Memory B cell (primary cell): ENCODE results near the gene ELMO1.

Experiments used
- ATAC-seq: fragments of 150-1000 bp; cut with Tn5 transposase; 2 replicates; pipeline ENCODE4 v1.10.0; 2021; ENCODE audit warnings: low read depth, mild to moderate bottlenecking, moderate library complexity
- DNase-seq, 2 donors: peaks; one replicate each; pipeline ENCODE4 v3.0.0; 2022; ENCODE audit warnings: low spot score in 2 of 2
- H3K27ac Mint-ChIP-seq: one replicate; pipeline ENCODE4 v1.8.0; 2022; ENCODE audit warnings: mild to moderate bottlenecking, moderate library complexity, mixed read lengths
- H3K27me3 Mint-ChIP-seq: one replicate; pipeline ENCODE4 v1.8.0; 2022; ENCODE audit warnings: mixed read lengths
- H3K36me3 Mint-ChIP-seq: one replicate; pipeline ENCODE4 v1.8.0; 2022; ENCODE audit warnings: mild to moderate bottlenecking, mixed read lengths
- H3K4me1 Mint-ChIP-seq: one replicate; pipeline ENCODE4 v1.8.0; 2022; ENCODE audit warnings: mixed read lengths
- H3K4me3 Mint-ChIP-seq: one replicate; pipeline ENCODE4 v1.8.0; 2022; ENCODE audit warnings: mild to moderate bottlenecking, moderate library complexity, mixed read lengths
- H3K9me3 Mint-ChIP-seq: one replicate; pipeline ENCODE4 v1.8.0; 2022; ENCODE audit warnings: mixed read lengths

ELMO1 gene

DNA sequence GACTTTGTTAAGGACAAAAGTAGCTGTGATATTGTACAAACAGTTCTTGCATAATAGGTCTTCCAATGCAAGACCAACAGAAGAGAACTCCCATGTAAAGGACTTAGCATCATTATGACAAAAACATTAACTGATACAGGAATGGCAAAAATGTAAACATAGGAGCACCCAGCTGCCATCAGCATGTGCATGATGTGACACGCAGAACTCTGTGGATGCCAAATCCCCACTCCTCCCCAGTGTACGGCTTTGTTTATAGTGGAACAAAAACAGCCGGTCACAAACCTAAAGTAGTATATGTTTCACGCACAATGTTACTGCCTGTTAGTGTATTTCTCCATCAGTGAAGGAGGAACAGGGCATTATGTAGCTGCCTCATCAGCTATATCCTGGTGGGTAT lies 408.3 kb downstream of the ELMO1 start:
- H3K36me3 Mint-ChIP-seq, result peaks cover 53% of the 10 kb centered on the region
- DNase-seq (no peak), ATAC-seq (no peak)
- peaks cover 1% of the 10 kb centered on the region for H3K4me1 Mint-ChIP-seq
- no peak overlapping the region for H3K4me3 Mint-ChIP-seq
- H3K9me3 Mint-ChIP-seq, result peaks cover 8% of the 10 kb centered on the region
- H3K27ac Mint-ChIP-seq, result no peak overlapping the region
- H3K27me3 Mint-ChIP-seq, result no peaks in the 10 kb centered on the region

DNA sequence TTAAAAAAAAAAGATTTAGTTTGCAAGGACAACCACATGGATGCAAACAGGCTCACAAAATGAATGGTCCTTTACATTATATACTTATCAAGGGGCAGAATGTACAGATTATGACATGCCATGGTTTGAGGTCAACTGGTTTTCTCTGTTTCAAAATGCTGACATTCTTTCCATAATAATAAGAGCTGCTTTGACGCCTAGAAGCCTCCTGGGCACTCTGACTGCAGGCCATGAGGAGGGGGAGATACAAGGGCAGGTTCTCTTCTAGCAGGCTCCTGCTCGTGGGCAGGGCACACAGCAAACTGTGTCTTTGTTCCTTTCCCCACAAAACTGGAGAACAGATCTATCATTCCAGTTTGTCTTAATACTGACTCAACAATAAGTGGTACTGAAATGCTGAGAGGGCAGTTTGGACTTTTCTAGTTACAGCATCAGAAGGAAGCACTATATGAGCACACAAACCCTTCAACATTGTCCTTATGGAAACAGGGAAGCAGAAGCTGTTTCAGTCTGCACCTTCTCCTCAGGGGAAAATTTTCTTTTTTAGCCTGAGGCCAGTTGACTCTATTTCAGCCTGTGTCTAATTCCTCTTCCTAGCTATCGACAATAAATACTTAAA lies 409.4 kb downstream of the ELMO1 start:
- H3K27me3 Mint-ChIP-seq, result no peaks in the 10 kb centered on the region
- DNase-seq (no peak), ATAC-seq (no peak)
- H3K4me3 Mint-ChIP-seq, result no peak overlapping the region
- no peak overlapping the region for H3K27ac Mint-ChIP-seq
- peaks cover 51% of the 10 kb centered on the region for H3K36me3 Mint-ChIP-seq
- no peaks in the 10 kb centered on the region for H3K4me1 Mint-ChIP-seq
- peaks cover 8% of the 10 kb centered on the region for H3K9me3 Mint-ChIP-seq

DNA sequence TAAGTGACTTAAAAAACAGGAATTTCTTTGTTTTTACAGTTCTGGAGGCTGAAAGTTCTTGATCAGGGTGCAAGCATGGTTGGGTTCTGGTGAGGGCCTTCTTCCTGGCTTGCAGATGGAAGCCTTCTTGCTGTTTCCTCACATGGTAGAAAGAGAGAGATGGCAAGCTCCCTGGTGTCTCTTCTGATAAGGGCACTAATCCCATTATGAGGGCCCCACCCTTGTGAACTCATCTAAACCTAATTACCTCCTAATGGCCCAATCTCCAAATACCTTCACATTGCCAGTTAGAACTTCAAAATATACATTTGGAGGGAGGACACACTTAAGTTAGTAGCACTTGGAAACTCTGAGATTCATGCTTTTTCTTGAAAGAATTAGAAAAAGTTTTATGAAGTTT lies 410.0 kb downstream of the ELMO1 start:
- Mint-ChIP-seq H3K4me3 (no peak overlapping the region), H3K4me1 (no peaks in the 10 kb centered on the region), H3K9me3 (peaks cover 8% of the 10 kb centered on the region), H3K27ac (no peak overlapping the region), H3K36me3 (peaks cover 51% of the 10 kb centered on the region), H3K27me3 (no peaks in the 10 kb centered on the region)
- DNase-seq, result no peak
- no peak for ATAC-seq

DNA sequence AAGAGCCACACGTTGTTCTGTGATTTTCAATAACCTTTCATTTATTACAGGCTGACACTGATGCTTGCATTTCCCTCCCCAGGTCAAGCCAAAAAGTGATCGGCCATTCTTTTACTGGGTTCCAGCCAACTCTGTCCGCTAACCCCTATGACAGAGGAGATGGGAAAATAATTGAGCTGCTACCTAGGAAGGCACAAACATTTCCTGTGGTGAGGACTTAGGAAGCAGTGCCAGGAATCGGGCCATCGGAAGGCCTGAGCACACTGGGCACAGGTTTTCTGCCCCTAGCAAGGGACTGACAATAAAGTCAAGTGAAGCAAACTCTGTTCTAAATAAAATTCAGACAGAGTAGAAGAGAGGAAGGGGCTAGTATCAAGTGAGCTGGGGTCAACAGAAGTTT lies 411.4 kb downstream of the ELMO1 start:
- Mint-ChIP-seq H3K36me3 (peaks cover 49% of the 10 kb centered on the region), H3K27me3 (no peaks in the 10 kb centered on the region), H3K4me1 (no peaks in the 10 kb centered on the region), H3K4me3 (no peak overlapping the region), H3K9me3 (peaks cover 6% of the 10 kb centered on the region), H3K27ac (no peak overlapping the region)
- DNase-seq (no peak), ATAC-seq (no peak)

DNA sequence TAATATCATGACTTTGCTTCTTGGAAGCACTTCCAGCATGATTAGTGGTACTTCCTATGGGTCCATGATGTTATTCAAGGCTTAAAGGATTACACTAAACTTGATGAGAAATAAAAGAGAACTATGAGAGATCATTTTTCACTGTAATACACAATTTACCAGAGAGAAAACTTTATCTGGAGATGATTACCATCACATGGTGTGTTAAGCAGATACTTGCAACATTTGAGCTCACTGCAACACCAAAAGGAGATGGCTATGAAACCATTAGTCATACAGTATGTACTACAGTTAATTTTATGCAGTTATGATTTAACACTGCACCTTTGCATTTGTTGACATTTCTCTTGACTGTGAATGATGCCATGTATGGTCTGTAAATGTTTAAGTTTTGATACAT lies 413.0 kb downstream of the ELMO1 start:
- H3K27ac Mint-ChIP-seq, result no peak overlapping the region
- H3K36me3 Mint-ChIP-seq, result peaks cover 53% of the 10 kb centered on the region
- ATAC-seq (no peak), DNase-seq (no peak)
- H3K4me1 Mint-ChIP-seq, result peaks cover 1% of the 10 kb centered on the region
- H3K9me3 Mint-ChIP-seq, result peaks cover 3% of the 10 kb centered on the region
- no peak overlapping the region for H3K4me3 Mint-ChIP-seq
- no peaks in the 10 kb centered on the region for H3K27me3 Mint-ChIP-seq

DNA sequence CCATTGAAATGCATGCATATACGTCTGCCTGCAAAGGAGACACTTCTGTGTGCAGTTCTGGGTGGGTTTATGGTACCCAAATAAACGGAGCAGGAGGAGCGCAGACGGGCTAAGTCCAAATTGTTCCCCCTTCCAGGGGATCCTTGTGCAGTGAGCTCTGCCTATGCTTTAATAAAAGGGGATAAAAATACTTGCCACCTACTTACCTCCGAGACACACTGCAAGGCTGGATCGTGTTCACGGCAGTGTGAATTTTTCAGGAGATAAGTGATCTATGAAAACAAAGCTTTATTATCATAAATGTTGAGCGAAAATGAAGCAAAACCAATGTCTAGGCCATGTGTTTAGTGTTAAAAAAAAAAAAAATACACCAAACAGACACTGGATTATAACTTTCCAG lies 415.5 kb downstream of the ELMO1 start:
- no peak for ATAC-seq
- Mint-ChIP-seq H3K27ac (no peak overlapping the region), H3K4me1 (peaks cover 2% of the 10 kb centered on the region), H3K36me3 (peaks cover 39% of the 10 kb centered on the region), H3K27me3 (no peaks in the 10 kb centered on the region), H3K4me3 (no peak overlapping the region), H3K9me3 (no peaks in the 10 kb centered on the region)
- DNase-seq, result no peak

DNA sequence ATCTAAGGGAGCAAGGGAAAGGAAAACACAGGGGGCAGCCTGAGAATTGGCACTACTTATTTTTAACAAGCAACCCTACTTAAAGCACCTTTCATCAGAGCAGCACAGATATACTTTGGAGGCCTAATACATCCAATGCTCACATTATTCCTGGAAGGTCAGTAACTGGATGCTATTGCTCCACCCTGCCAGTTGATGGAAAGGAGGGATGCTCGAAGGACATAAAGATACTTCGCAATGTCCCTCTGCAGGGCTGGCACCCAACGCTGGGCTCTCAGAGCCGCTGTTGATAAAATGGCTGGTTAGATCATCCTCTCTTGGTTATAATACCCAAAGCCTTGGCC lies 416.4 kb downstream of the ELMO1 start:
- Mint-ChIP-seq H3K36me3 (peaks cover 35% of the 10 kb centered on the region), H3K4me3 (no peak overlapping the region), H3K4me1 (peaks cover 2% of the 10 kb centered on the region), H3K27ac (no peak overlapping the region), H3K9me3 (no peaks in the 10 kb centered on the region), H3K27me3 (no peaks in the 10 kb centered on the region)
- no peak for ATAC-seq
- no peak for DNase-seq

DNA sequence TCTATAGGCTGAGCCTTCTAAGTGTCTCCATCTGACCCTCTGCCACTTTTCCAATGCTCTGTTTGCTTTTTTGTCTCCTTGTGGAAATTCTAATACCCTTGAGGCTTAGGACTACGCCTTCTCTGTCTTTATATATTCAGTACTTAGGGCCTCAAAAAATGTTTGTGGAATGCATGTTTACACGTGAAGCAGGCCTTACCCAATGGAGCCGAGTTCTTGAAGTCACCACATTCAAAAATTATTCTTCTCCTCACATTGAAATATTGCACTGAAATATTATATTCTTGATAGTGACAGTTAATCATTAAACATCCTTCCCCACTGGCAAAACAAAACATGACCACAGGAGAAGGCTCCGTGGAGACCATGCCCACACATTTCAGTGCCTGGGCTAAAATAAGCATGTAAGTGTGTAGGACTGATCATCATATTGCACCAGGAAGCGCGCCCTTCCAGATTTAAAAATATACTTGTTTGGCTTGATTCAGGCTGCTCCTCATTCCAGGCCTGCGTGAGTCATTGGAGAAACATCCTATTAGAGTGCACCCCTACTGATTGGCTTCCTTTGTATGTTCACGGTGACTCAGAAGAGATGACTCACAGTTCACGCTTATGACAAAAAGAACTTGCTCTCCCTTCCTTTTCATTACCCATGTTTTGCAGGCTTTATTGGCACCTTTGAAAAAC lies 416.9 kb downstream of the ELMO1 start:
- H3K36me3 Mint-ChIP-seq, result peaks cover 39% of the 10 kb centered on the region
- H3K27ac Mint-ChIP-seq, result no peak overlapping the region
- H3K4me1 Mint-ChIP-seq, result peaks cover 2% of the 10 kb centered on the region
- no peak for DNase-seq
- no peaks in the 10 kb centered on the region for H3K27me3 Mint-ChIP-seq
- no peak overlapping the region for H3K4me3 Mint-ChIP-seq
- ATAC-seq, result no peak
- peaks cover 1% of the 10 kb centered on the region for H3K9me3 Mint-ChIP-seq

DNA sequence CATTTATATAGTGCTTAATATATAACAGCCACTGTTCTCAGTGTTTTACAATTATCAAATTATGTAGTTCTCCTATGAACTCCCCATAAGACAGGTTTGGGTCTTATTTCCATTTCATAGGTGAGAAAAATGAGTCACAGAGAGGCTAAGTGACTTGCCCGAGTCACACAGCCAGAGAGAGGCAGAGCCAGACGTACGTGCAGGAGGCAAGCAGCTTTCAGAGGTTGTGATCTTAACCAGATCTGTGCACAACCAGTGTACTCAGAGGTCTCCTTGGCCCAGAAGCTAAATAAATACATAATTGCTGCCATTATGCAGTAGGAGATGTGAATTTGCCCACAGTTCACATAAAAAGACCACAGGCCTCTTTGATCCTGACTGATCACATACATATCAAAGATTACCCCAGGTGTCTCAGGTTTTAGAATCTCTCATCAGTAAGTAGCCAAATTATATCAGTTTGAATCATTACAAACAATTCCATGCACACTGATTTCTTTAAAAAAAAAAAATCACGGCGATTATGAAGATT lies 419.7 kb downstream of the ELMO1 start:
- peaks cover 51% of the 10 kb centered on the region for H3K36me3 Mint-ChIP-seq

DNA sequence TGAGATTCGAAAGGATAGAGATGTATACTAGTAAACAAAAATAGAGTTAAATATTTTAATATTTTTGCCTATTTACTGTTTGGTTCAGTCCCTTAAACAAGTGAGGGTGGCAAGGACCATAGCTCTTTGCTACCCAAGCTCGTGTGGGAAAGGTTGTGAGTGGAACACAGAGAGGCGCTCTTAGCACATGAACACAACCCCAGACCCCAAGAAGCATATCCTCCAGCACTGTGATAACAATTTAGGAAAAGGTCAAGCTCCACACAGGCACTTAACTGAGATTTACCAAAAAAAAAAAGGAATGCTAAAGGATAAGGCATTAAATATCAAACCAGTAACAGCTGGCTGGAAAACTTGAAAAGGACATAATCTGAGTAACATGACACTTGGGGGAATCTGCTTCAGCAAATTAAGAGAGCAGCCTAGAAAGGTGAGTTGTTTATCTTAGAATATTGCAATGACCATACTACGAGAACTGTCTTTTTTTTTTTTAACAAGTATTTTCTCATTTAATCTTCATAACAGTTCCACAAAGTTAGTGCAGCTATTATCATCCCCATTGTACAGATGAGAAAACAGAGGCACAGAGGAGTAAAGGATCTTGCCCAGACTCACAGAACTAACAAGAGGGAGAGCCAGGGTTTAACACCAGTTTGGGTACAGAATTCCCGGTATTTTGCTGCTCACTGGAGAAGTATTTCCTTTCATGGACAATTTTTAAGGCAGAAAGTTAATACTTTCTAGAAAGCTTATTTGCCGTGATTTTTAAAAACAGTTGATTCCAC lies 420.9 kb downstream of the ELMO1 start:
- ATAC-seq, result no peak
- DNase-seq, result no peak
- Mint-ChIP-seq H3K9me3 (peaks cover 1% of the 10 kb centered on the region), H3K27ac (no peak overlapping the region), H3K27me3 (no peaks in the 10 kb centered on the region), H3K36me3 (peaks cover 47% of the 10 kb centered on the region), H3K4me1 (peaks cover 2% of the 10 kb centered on the region), H3K4me3 (no peak overlapping the region)

More for the DNA sequence above, 419.7 kb downstream of the ELMO1 start:
- DNase-seq (no peak), ATAC-seq (no peak)
- H3K4me3 Mint-ChIP-seq, result no peak overlapping the region
- peaks cover 2% of the 10 kb centered on the region for H3K4me1 Mint-ChIP-seq
- H3K27me3 Mint-ChIP-seq, result no peaks in the 10 kb centered on the region
- peaks cover 1% of the 10 kb centered on the region for H3K9me3 Mint-ChIP-seq
- no peak overlapping the region for H3K27ac Mint-ChIP-seq

DNA sequence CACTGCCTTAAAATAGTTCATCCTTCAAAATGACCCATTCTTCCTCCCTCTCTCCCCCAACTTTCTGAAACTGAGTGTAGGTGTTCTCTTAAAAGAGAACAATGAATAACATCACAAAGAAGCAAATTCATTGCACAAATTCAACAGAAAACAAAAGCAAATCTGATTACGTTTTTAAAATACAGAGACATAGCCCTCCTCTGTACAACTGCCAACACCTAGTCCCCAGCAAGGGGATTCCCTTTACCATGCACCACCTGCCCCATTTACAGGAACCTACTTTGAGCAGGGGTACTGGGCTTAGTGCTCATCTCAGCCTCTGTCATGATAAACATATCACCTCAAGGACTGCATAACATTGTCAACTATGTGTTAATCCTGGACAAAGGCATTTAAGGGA lies 421.6 kb downstream of the ELMO1 start:
- no peaks in the 10 kb centered on the region for H3K27me3 Mint-ChIP-seq
- H3K9me3 Mint-ChIP-seq, result peaks cover 1% of the 10 kb centered on the region
- H3K27ac Mint-ChIP-seq, result no peak overlapping the region
- H3K4me3 Mint-ChIP-seq, result no peak overlapping the region
- peaks cover 40% of the 10 kb centered on the region for H3K36me3 Mint-ChIP-seq
- DNase-seq, result no peak
- ATAC-seq, result no peak
- peaks cover 2% of the 10 kb centered on the region for H3K4me1 Mint-ChIP-seq

DNA sequence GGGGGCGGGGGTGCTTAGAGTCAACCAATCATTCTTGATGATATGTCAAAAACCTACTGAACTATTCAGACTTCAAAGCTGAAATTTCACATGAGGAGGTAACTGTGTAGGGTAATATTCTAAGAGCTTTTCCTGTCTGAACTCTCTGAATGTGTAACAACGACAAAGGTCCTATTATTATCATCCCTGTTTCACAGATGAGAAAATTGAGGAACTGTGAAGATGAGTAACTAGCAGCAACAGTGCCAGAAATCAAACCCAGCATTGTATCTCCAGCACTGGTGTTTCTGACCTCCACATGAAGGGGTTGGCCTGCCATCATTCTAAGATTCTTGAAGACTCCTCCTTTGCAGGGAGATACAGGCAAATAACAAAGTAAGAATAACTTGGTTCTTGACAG lies 429.7 kb downstream of the ELMO1 start:
- H3K27ac Mint-ChIP-seq, result peak overlapping the region; percentile 28
- no peak for ATAC-seq
- H3K4me1 Mint-ChIP-seq, result peaks cover 10% of the 10 kb centered on the region
- no peak for DNase-seq
- no peaks in the 10 kb centered on the region for H3K9me3 Mint-ChIP-seq
- H3K4me3 Mint-ChIP-seq, result no peak overlapping the region
- H3K36me3 Mint-ChIP-seq, result peaks cover 28% of the 10 kb centered on the region
- H3K27me3 Mint-ChIP-seq, result no peaks in the 10 kb centered on the region

DNA sequence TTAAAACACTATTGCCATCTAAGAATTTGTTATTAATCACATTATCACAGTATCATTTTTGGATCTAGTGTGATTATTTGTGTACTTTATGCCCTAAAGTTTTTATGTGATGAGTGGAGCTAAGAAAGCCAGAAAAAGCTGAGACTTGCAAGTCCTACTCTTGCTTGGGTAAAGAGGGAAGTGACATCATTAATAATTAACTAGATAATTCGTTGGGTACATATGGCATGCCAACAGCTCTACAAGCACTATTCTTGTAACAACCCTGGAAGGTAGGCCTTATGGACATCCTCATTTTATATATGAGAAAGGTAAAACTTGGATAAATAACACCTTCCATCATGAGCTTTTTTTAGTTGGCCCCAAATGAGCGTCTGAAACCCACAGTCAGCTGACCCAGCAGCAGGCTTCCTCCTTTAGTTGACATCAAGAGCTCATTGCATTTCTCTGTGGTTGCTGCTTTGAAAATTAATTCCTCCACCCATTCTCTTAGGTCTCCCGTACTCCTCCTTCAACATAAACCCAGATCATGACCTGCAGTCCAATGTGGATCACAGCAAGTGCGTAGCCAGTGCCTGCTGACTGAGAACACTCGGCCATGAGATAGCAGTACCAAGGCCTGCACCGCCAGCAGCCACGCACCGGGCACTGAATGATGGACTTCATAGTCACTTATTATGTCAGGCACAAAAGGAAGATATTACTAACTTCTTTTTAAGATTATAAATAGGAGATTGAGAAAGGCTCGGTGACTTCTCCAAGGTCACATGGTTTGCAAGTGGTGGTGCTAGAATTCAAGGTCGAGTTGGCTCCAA lies 432.4 kb downstream of the ELMO1 start:
- H3K4me1 Mint-ChIP-seq, result peaks cover 8% of the 10 kb centered on the region
- H3K27me3 Mint-ChIP-seq, result no peaks in the 10 kb centered on the region
- DNase-seq, result no peak
- no peak for ATAC-seq
- no peak overlapping the region for H3K4me3 Mint-ChIP-seq
- H3K9me3 Mint-ChIP-seq, result no peaks in the 10 kb centered on the region
- H3K36me3 Mint-ChIP-seq, result peaks cover 37% of the 10 kb centered on the region
- peak overlapping the region; percentile 15 for H3K27ac Mint-ChIP-seq
